Suprapubic skin (tissue), 4 donors: ENCODE data around the gene NAT8L. TPM values are rescaled to one million over a fixed set of nuclear protein-coding genes. Genes with fewer than 3 reads are reported as not detected.
"Not testable (repeated sequence)": the region's sequence is repeated elsewhere in the genome, so short reads cannot be mapped to it uniquely, and the experiment has no call there.

ENCODE experiments used
- DNase-seq, 2 donors: peaks; one replicate each; pipeline ENCODE4 v3.0.0-alpha.2; 2019; ENCODE audit warnings: low spot score in 2 of 2
- H3K27ac ChIP-seq: fragments of 200-600 bp; sonication (generic); one replicate; pipeline ENCODE4 v1.5.1; 2019
- H3K27me3 ChIP-seq: fragments of 200-600 bp; sonication (generic); one replicate; pipeline ENCODE4 v1.5.1; 2019
- H3K36me3 ChIP-seq: fragments of 200-600 bp; sonication (generic); one replicate; pipeline ENCODE4 v1.5.1; 2019
- H3K4me1 ChIP-seq: fragments of 200-600 bp; sonication (generic); one replicate; pipeline ENCODE4 v1.5.1; 2019
- H3K4me3 ChIP-seq: fragments of 200-600 bp; sonication (generic); one replicate; pipeline ENCODE4 v1.5.1; 2019; ENCODE audit warnings: mild to moderate bottlenecking
- H3K9me3 ChIP-seq: fragments of 200-600 bp; sonication (generic); one replicate; pipeline ENCODE4 v1.5.1; 2019
- EP300 ChIP-seq: sonication (generic); formaldehyde crosslinking; IDR thresholded peaks from one replicate; pipeline ENCODE4 v1.6.1; 2017; ENCODE audit warnings: antibody characterized with exemption
- POLR2A ChIP-seq, 2 donors: fragments of 450-650 bp; IDR thresholded peaks; one replicate each; pipeline ENCODE4 v1.6.1; 2017; ENCODE audit warnings: antibody characterized with exemption in 2 of 2, mild to moderate bottlenecking in 2 of 2, moderate library complexity in 2 of 2
- POLR2AphosphoS5 ChIP-seq, 3 donors: sonication (generic); formaldehyde crosslinking; IDR thresholded peaks; one replicate each; pipeline ENCODE4 v1.6.1; 2017; ENCODE audit warnings: antibody characterized with exemption in 3 of 3
- WGBS: methylation state at CpG from one replicate; pipeline ENCODE4 v1.1.5; 2018; 5-methylcytosine and 5-hydroxymethylcytosine counted together
- total RNA-seq, 4 donors: library from RNA; depleted of rRNA; stranded (reverse); fragments of >200 nt; gene quantifications; one replicate each; pipeline ENCODE4 v1.1.0, GENCODE V29; 2016
- TF ChIP-seq, protein P1 (sequence below), 2 donors: fragments of 200-600 bp in 1 of 2; fragments of 450-650 bp in 1 of 2; sonication (generic) in 1 of 2; IDR thresholded peaks; one replicate each; pipeline ENCODE4 v1.5.1; 2016 to 2019; ENCODE audit warnings: antibody characterized with exemption in 2 of 2, mild to moderate bottlenecking in 1 of 2, moderate library complexity in 1 of 2

Gene NAT8L
- total RNA-seq, 4 donors from 2014 or later = 1.0 to 2.8 (median 1.6) TPM

DNA sequence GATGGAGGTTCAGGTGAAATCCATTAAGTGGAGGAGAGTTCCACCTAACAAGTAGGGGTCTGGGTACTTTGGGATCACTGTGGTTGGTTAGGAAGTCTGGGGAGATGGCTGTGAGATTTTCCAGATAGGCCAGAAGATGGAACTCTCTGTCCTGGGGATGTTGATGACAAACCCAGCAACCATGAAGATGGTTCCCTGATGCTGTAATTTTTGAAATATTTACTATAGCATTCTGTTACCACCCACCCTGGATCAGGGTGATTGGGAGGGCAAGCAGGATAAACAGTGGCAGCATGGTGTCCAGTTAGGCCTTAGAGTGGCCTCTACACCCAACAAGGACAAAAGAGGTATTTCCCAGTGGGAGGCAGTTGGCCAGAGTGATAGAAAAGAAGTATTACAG lies 34.4 kb upstream of the NAT8L start:
- H3K4me1 ChIP-seq = no peaks in the 10 kb centered on the region
- H3K36me3 ChIP-seq = no peaks in the 10 kb centered on the region
- H3K27ac ChIP-seq = no peak overlapping the region
- DNase-seq = no peak
- H3K4me3 ChIP-seq = no peak overlapping the region
- peaks cover 26% of the 10 kb centered on the region for H3K27me3 ChIP-seq
- TF ChIP-seq, protein P1, sequence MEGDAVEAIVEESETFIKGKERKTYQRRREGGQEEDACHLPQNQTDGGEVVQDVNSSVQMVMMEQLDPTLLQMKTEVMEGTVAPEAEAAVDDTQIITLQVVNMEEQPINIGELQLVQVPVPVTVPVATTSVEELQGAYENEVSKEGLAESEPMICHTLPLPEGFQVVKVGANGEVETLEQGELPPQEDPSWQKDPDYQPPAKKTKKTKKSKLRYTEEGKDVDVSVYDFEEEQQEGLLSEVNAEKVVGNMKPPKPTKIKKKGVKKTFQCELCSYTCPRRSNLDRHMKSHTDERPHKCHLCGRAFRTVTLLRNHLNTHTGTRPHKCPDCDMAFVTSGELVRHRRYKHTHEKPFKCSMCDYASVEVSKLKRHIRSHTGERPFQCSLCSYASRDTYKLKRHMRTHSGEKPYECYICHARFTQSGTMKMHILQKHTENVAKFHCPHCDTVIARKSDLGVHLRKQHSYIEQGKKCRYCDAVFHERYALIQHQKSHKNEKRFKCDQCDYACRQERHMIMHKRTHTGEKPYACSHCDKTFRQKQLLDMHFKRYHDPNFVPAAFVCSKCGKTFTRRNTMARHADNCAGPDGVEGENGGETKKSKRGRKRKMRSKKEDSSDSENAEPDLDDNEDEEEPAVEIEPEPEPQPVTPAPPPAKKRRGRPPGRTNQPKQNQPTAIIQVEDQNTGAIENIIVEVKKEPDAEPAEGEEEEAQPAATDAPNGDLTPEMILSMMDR (IDR thresholded peaks at IDR 0.05) = no peak
- TF ChIP-seq EP300 (no peak), POLR2AphosphoS5 (IDR thresholded peaks at IDR 0.05) (no peak), POLR2A (IDR thresholded peaks at IDR 0.05) (no peak)
- H3K9me3 ChIP-seq = no peaks in the 10 kb centered on the region

DNA sequence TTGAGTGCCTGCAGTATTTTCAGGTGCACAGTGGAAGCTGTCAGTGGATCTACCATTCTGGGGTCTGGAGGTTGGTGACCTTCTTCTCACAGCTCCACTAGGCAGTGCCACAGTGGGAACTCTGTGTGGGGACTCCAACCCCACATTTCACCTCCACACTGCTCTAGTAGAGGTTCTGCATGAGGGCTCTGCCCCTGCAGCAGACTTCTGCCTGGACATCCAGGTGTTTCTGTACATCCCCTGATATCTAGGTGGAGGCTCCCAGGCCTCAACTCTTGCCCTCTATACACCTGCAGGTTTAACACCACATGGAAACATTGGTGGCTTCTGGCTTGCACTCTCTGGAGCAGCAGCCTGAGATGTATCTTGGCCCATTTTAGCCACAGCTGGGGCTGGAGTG lies 33.3 kb upstream of the NAT8L start:
- no peak for TF ChIP-seq POLR2A (IDR thresholded peaks at IDR 0.05)
- TF ChIP-seq, protein P1 (IDR thresholded peaks at IDR 0.05) = no peak
- TF ChIP-seq EP300 = no peak
- TF ChIP-seq POLR2AphosphoS5 (IDR thresholded peaks at IDR 0.05) = no peak
- peaks cover 32% of the 10 kb centered on the region for H3K27me3 ChIP-seq
- no peaks in the 10 kb centered on the region for H3K36me3 ChIP-seq
- H3K27ac ChIP-seq = no peak overlapping the region
- H3K4me1 ChIP-seq = no peaks in the 10 kb centered on the region
- H3K4me3 ChIP-seq = no peak overlapping the region
- no peaks in the 10 kb centered on the region for H3K9me3 ChIP-seq
- no peak for DNase-seq

DNA sequence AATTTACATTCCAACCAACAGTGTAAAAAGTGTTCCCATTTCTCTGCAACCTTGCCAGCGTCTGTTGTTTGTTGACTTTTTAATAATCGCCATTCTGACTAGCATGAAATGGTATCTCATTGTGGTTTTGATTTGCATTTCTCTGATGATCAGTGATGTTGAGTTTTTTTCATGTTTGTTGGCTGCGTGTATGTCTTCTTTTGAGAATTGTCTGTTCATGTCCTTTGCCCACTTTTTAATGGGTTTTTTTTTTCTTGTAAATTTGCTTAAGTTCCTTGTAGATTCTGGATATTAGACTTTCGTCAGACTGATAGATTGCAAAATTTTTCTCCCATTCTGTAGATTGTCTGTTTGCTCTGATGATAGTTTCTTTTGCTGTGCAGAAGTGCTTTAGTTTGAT lies 32.0 kb upstream of the NAT8L start:
- H3K4me3 ChIP-seq, H3K4me1 ChIP-seq, H3K27ac ChIP-seq, H3K36me3 ChIP-seq, DNase-seq, H3K9me3 ChIP-seq: not testable (repeated sequence)
- H3K27me3 ChIP-seq = peaks cover 21% of the 10 kb centered on the region
- 90% methylated on average over 4 of the region's 4 CpGs for WGBS

DNA sequence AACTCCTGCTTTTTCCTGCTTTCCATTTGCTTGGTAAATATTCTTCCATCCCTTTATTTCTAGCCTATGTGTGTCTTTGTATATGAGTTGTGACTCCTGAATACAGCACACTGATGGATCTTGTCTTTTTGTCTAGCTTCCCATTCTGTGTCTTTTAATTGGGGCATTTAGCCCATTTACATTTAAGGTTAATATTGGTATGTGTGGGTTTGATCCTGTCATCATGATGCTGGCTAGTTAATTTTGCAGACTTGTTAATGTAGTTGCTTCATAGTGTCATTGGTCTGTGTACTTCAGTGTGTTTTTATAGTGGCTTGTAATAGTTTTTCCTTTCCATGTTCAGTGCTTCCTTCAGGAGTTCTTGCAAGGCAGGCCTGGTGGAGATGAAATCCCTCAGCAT lies 28.0 kb upstream of the NAT8L start:
- not testable (repeated sequence) for DNase-seq, H3K4me1 ChIP-seq, H3K4me3 ChIP-seq, H3K27ac ChIP-seq, H3K36me3 ChIP-seq, H3K9me3 ChIP-seq
- H3K27me3 ChIP-seq = peaks cover 30% of the 10 kb centered on the region

DNA sequence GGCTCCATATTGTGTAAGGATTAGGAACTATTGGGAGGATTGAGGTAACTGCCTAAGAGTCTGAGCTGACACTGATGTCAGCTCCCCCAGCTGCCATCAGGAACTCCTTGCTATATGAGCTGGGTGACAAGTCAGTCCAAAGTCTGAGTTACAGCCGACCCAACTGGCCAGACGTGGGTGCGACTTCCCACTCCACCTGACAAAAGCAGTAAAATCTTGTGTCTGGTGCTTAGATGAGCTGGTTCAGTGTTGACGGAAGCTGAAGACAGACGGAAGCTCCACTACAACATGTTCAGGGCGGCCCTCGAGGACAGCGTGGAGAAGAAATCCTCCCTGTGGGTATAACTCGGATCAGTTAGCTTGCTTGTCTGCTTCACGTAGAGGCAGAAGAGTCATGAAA lies 22.8 kb upstream of the NAT8L start:
- no peaks in the 10 kb centered on the region for H3K36me3 ChIP-seq
- TF ChIP-seq, protein P1 (IDR thresholded peaks at IDR 0.05) = no peak
- TF ChIP-seq POLR2AphosphoS5 (IDR thresholded peaks at IDR 0.05) (no peak), EP300 (no peak)
- no peak for DNase-seq
- peaks cover 50% of the 10 kb centered on the region for H3K27me3 ChIP-seq
- H3K9me3 ChIP-seq = no peaks in the 10 kb centered on the region
- H3K4me3 ChIP-seq = no peak overlapping the region
- 85% methylated on average over 10 of the region's 10 CpGs for WGBS
- H3K4me1 ChIP-seq = peaks cover 10% of the 10 kb centered on the region
- no peak overlapping the region for H3K27ac ChIP-seq

DNA sequence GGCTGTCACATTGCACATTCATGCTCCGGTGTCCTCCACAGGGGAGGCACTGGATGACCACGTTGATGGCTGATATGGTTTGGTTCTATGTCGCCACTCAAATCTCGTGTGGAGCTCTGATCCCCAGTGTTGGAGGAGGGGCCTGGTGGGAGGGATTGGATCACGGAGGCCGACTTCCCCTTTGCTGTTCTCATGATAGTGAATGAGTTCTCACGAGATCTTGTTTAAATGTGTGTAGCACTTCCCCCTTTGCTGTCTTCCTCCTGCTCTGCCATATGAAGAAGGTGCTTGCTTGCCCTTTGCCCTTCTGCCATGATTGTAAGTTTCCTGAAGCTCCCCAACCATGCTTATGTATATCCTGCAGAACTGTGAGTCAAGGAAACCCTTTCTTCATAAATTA lies 22.3 kb upstream of the NAT8L start:
- Histone ChIP-seq H3K36me3 (no peaks in the 10 kb centered on the region), H3K4me1 (peaks cover 16% of the 10 kb centered on the region), H3K9me3 (no peaks in the 10 kb centered on the region), H3K27ac (no peak overlapping the region), H3K27me3 (peaks cover 55% of the 10 kb centered on the region), H3K4me3 (no peak overlapping the region)
- TF ChIP-seq, protein P1 (IDR thresholded peaks at IDR 0.05) = no peak
- TF ChIP-seq POLR2AphosphoS5 (IDR thresholded peaks at IDR 0.05) (no peak), EP300 (no peak), POLR2A (IDR thresholded peaks at IDR 0.05) (no peak)
- WGBS = 64% methylated on average over 7 of the region's 7 CpGs
- DNase-seq = peak in 1 of 2 donors; percentile 56
